ENCODE measurements around the gene DENND11. TPM values are rescaled to one million over a fixed set of nuclear protein-coding genes. Genes with fewer than 3 reads are reported as not detected.
A peak's percentile ranks its signal among the peaks of the same experiment; 100 is the strongest.

The DENND11 gene
- total and polyA plus RNA-seq, 2 of the 4 experiments (the other 2 are of a cell fraction), result 2.9 to 5.0 TPM

DNA sequence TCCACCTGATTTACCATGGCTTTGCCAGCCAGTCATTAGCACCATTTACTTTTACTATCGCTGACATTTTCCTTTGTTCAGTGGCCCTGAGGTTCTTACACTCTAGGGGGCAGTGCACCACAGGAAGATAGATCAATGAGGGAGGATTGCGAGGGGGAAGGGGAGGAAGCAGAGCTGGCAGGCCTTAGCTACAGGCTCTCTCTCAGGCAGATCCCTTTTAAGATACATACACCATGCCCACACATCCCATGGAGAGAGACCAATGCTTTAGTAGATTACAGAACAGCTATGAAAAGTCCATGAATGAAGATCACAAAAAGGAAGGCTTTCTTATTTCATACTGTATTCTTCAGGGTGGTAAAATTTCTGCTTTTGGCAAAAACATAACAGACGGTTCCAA lies 47.4 kb downstream of the DENND11 start:
- CTCF ChIA-PET, result interaction anchor here (0.6 to 1.9 kb wide), 10 partner anchors 10 to 743 kb away, joined by 3 to 8 read pairs (median 4); partner anchors contain the start of gene SSBP1
- in situ Hi-C loops (cut with MboI; ENCODE audit: low sequenced_read_pairs), result loop anchor here (10.0 kb wide), 1 partner anchor 840 kb away; no protein-coding TSS in a partner anchor
- peak; percentile 81 for ATAC-seq (ENCODE audit: low read depth)

More for the DNA sequence above, 47.4 kb downstream of the DENND11 start:
- H2AFZ ChIP-seq (replicated peaks; ENCODE audit: low read length, poor library complexity), result no peak overlapping the region
- H4K20me1 ChIP-seq (ENCODE audit: insufficient read depth, low read length), result no peaks in the 10 kb centered on the region
- H3K36me3 ChIP-seq (ENCODE audit: control insufficient read depth, insufficient read depth, low read length), result peaks cover 14% of the 10 kb centered on the region
- no peak overlapping the region for H3K4me2 ChIP-seq (ENCODE audit: low read depth, low read length)
- no peak overlapping the region for H2BK20ac ChIP-seq (ENCODE audit: low read depth, low read length)
- no peak overlapping the region for H3K18ac ChIP-seq (ENCODE audit: low read depth, low read length)
- intact Hi-C loops (cut with micrococcal nuclease), result loop anchor here (5.0 to 10.0 kb wide), 3 partner anchors 83 to 982 kb away; partner anchors contain the start of genes ADCK2, SSBP1 and TMEM178B
- H2AK5ac ChIP-seq (ENCODE audit: low read depth, low read length), result no peak overlapping the region
- no CpG with 5 or more reads among the region's 3 CpGs for WGBS, 2 experiments (ENCODE audit: extremely low coverage in 2 of 2, insufficient read length in 1 of 2)
- dilution Hi-C loops (cut with HindIII; ENCODE audit: low sequenced_read_pairs, unreplicated experiment), result no loop called here
- no peak overlapping the region for H3K23ac ChIP-seq (ENCODE audit: low read depth, low read length)
- no peaks in the 10 kb centered on the region; the same call in 1 of the 2 replicates for H3K9me1 ChIP-seq (ENCODE audit: insufficient read depth, low read length)
- H4K91ac ChIP-seq (ENCODE audit: insufficient read depth, low read depth, low read length), result no peak overlapping the region
- H3K4me3 ChIP-seq (ENCODE audit: insufficient read depth, low read depth, low read length), result no peak overlapping the region
- H3K79me1 ChIP-seq (ENCODE audit: low read depth in 1 of 2, low read length in 2 of 2), result no peaks in the 10 kb centered on the region
- no peaks in the 10 kb centered on the region for H3K9me3 ChIP-seq (ENCODE audit: control insufficient read depth, insufficient read depth, low read length)
- H2BK120ac ChIP-seq (ENCODE audit: low read depth, low read length), result no peak overlapping the region
- no peaks in the 10 kb centered on the region for H3K27me3 ChIP-seq (ENCODE audit: control insufficient read depth, insufficient read depth, low read length)
- no peak for TF ChIP-seq RFX5 (IDR thresholded peaks at IDR 0.05; ENCODE audit: low read depth, low read length)
- TF ChIP-seq BHLHE40 (IDR thresholded peaks at IDR 0.05; ENCODE audit: low read depth, low read length), result no peak
- no peak for TF ChIP-seq MXI1 (IDR thresholded peaks at IDR 0.05; ENCODE audit: borderline replicate concordance, low read depth, low read length)
- TF ChIP-seq, protein P1, sequence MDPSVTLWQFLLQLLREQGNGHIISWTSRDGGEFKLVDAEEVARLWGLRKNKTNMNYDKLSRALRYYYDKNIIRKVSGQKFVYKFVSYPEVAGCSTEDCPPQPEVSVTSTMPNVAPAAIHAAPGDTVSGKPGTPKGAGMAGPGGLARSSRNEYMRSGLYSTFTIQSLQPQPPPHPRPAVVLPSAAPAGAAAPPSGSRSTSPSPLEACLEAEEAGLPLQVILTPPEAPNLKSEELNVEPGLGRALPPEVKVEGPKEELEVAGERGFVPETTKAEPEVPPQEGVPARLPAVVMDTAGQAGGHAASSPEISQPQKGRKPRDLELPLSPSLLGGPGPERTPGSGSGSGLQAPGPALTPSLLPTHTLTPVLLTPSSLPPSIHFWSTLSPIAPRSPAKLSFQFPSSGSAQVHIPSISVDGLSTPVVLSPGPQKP (IDR thresholded peaks at IDR 0.05; ENCODE audit: borderline replicate concordance, low read depth, low read length), result no peak
- TF ChIP-seq MAZ (IDR thresholded peaks at IDR 0.05; ENCODE audit: borderline replicate concordance, low read depth, low read length), result no peak
- TF ChIP-seq NFE2L2 (IDR thresholded peaks at IDR 0.05; ENCODE audit: low read depth, low read length), result no peak
- no peak for TF ChIP-seq CHD1 (IDR thresholded peaks at IDR 0.05; ENCODE audit: low read depth, low read length)
- no peak for TF ChIP-seq CEBPB (IDR thresholded peaks at IDR 0.05; ENCODE audit: low read depth, low read length)
- no peak for TF ChIP-seq RCOR1 (IDR thresholded peaks at IDR 0.05; ENCODE audit: insufficient replicate concordance, low read length)
- TF ChIP-seq, protein P2, sequence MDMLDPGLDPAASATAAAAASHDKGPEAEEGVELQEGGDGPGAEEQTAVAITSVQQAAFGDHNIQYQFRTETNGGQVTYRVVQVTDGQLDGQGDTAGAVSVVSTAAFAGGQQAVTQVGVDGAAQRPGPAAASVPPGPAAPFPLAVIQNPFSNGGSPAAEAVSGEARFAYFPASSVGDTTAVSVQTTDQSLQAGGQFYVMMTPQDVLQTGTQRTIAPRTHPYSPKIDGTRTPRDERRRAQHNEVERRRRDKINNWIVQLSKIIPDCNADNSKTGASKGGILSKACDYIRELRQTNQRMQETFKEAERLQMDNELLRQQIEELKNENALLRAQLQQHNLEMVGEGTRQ (IDR thresholded peaks at IDR 0.05; ENCODE audit: low read depth, low read length), result no peak
- TF ChIP-seq MAFK (IDR thresholded peaks at IDR 0.05; ENCODE audit: low read depth, low read length), result no peak
- TF ChIP-seq RAD21 (IDR thresholded peaks at IDR 0.05; ENCODE audit: low read length), result peak; percentile 70
- no peak for TF ChIP-seq POLR2A (IDR thresholded peaks at IDR 0.05; ENCODE audit: low read depth, low read length)
- peak; percentile 42 for TF ChIP-seq SMC3 (IDR thresholded peaks at IDR 0.05; ENCODE audit: low read depth, low read length)
- no peak for TF ChIP-seq FOS (IDR thresholded peaks at IDR 0.05; ENCODE audit: low read depth, low read length)
- TF ChIP-seq, protein P3, sequence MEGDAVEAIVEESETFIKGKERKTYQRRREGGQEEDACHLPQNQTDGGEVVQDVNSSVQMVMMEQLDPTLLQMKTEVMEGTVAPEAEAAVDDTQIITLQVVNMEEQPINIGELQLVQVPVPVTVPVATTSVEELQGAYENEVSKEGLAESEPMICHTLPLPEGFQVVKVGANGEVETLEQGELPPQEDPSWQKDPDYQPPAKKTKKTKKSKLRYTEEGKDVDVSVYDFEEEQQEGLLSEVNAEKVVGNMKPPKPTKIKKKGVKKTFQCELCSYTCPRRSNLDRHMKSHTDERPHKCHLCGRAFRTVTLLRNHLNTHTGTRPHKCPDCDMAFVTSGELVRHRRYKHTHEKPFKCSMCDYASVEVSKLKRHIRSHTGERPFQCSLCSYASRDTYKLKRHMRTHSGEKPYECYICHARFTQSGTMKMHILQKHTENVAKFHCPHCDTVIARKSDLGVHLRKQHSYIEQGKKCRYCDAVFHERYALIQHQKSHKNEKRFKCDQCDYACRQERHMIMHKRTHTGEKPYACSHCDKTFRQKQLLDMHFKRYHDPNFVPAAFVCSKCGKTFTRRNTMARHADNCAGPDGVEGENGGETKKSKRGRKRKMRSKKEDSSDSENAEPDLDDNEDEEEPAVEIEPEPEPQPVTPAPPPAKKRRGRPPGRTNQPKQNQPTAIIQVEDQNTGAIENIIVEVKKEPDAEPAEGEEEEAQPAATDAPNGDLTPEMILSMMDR (conservative IDR thresholded peaks at IDR 0.05; ENCODE audit: low read depth, low read length), result peak; percentile 78
- no peak overlapping the region for H4K5ac ChIP-seq (ENCODE audit: low read depth, low read length)
- BruUV-seq (replicated peaks), result no TSS peak
- no peak overlapping the region for H3K14ac ChIP-seq (replicated peaks; ENCODE audit: low read depth, low read length)
- H2BK15ac ChIP-seq (ENCODE audit: low read depth, low read length), result no peak overlapping the region
- no peak overlapping the region for H3K56ac ChIP-seq (ENCODE audit: extremely low read depth, insufficient read depth, low read length)
- H3K4ac ChIP-seq (ENCODE audit: low read depth, low read length), result no peak overlapping the region
- DNase-seq, result peak; percentile 69
- no peak overlapping the region for H3K27ac ChIP-seq (ENCODE audit: insufficient read depth, low read length)
- H3K9ac ChIP-seq (ENCODE audit: low read depth, low read length), result no peak overlapping the region
- no peak overlapping the region for H2BK5ac ChIP-seq (ENCODE audit: low read depth, low read length, poor library complexity, severe bottlenecking)
- H3K4me1 ChIP-seq (ENCODE audit: control insufficient read depth, insufficient read depth, low read length), result no peaks in the 10 kb centered on the region
- POLR2A ChIA-PET (ENCODE audit: unreplicated experiment), result no interaction called here
- no peak overlapping the region for H2AK9ac ChIP-seq (replicated peaks; ENCODE audit: low read depth, low read length, poor library complexity)
- no peak overlapping the region for H4K8ac ChIP-seq (ENCODE audit: low read depth in 2 of 2, low read length in 2 of 2)

All from IMR-90 (cell line).